Measurements from ENCODE around the gene LCA5.
"Not testable (repeated sequence)": the region's sequence is repeated elsewhere in the genome, so short reads cannot be mapped to it uniquely, and the experiment has no call there.

LCA5 gene

GRCh38 chr6:79536954-79537747 lies at the start of gene LCA5:
Gene LCA5, minus strand, starts transcription at chr6:79537430. Its CDS starts 18,536 bp downstream, at chr6:79518894.
- in situ Hi-C loops (cut with MboI; ENCODE audit: low sequenced_read_pairs) = no loop called here

GRCh38 chr6:79586548-79586947 lies 49.3 kb upstream of the LCA5 start:
- in situ Hi-C loops (cut with MboI; ENCODE audit: low sequenced_read_pairs) = no loop called here

- in situ Hi-C loops (cut with MboI; ENCODE audit: low sequenced_read_pairs) = no loop called here
Observed at GRCh38 chr6:79584332-79584731, 47.1 kb upstream of the LCA5 start.

GRCh38 chr6:79577926-79578325 lies 40.7 kb upstream of the LCA5 start:
- in situ Hi-C loops (cut with MboI; ENCODE audit: low sequenced_read_pairs) = not testable (repeated sequence)

GRCh38 chr6:79574630-79575225 lies 37.5 kb upstream of the LCA5 start:
- in situ Hi-C loops (cut with MboI; ENCODE audit: low sequenced_read_pairs) = no loop called here

GRCh38 chr6:79574174-79574573 lies 36.9 kb upstream of the LCA5 start:
- in situ Hi-C loops (cut with MboI; ENCODE audit: low sequenced_read_pairs) = no loop called here

- in situ Hi-C loops (cut with MboI; ENCODE audit: low sequenced_read_pairs) = no loop called here
Observed at GRCh38 chr6:79571030-79571367, 33.8 kb upstream of the LCA5 start.

GRCh38 chr6:79570129-79571029 lies 33.1 kb upstream of the LCA5 start:
- in situ Hi-C loops (cut with MboI; ENCODE audit: low sequenced_read_pairs) = no loop called here

- in situ Hi-C loops (cut with MboI; ENCODE audit: low sequenced_read_pairs) = no loop called here
Observed at GRCh38 chr6:79568996-79569395, 31.8 kb upstream of the LCA5 start.

GRCh38 chr6:79564636-79565035 lies 27.4 kb upstream of the LCA5 start:
- in situ Hi-C loops (cut with MboI; ENCODE audit: low sequenced_read_pairs) = no loop called here

GRCh38 chr6:79559706-79560105 lies 22.5 kb upstream of the LCA5 start:
- in situ Hi-C loops (cut with MboI; ENCODE audit: low sequenced_read_pairs) = no loop called here

GRCh38 chr6:79557673-79558467 lies 20.6 kb upstream of the LCA5 start:
- in situ Hi-C loops (cut with MboI; ENCODE audit: low sequenced_read_pairs) = no loop called here

- in situ Hi-C loops (cut with MboI; ENCODE audit: low sequenced_read_pairs) = no loop called here
Observed at GRCh38 chr6:79554305-79554704, 17.1 kb upstream of the LCA5 start.

- in situ Hi-C loops (cut with MboI; ENCODE audit: low sequenced_read_pairs) = no loop called here
Observed at GRCh38 chr6:79551401-79551800, 14.2 kb upstream of the LCA5 start.

- in situ Hi-C loops (cut with MboI; ENCODE audit: low sequenced_read_pairs) = no loop called here
Observed at GRCh38 chr6:79548304-79548703, 11.1 kb upstream of the LCA5 start.

GRCh38 chr6:79546186-79546585 lies 9.0 kb upstream of the LCA5 start:
- in situ Hi-C loops (cut with MboI; ENCODE audit: low sequenced_read_pairs) = no loop called here

GRCh38 chr6:79544939-79545450 lies 7.8 kb upstream of the LCA5 start:
- in situ Hi-C loops (cut with MboI; ENCODE audit: low sequenced_read_pairs) = no loop called here

GRCh38 chr6:79544299-79544927 lies 7.2 kb upstream of the LCA5 start:
- in situ Hi-C loops (cut with MboI; ENCODE audit: low sequenced_read_pairs) = no loop called here

- in situ Hi-C loops (cut with MboI; ENCODE audit: low sequenced_read_pairs) = no loop called here
Observed at GRCh38 chr6:79543886-79544285, 6.7 kb upstream of the LCA5 start.

- in situ Hi-C loops (cut with MboI; ENCODE audit: low sequenced_read_pairs) = no loop called here
Observed at GRCh38 chr6:79543411-79543810, 6.2 kb upstream of the LCA5 start.
